T-helper 1 cell (primary cell): ENCODE measurements around the gene DIAPH2.
A peak's percentile ranks its signal among the peaks of the same experiment; 100 is the strongest.

Experiments used
- DNase-seq, 5 donors: peaks; one replicate each; pipeline ENCODE4 v3.0.0-alpha.2; 2012 to 2020

DIAPH2 gene

GRCh38 chrX:97498093-97498492, 813.5 kb downstream of the DIAPH2 start:
- no peak for DNase-seq

GRCh38 chrX:97504431-97504830, 819.8 kb downstream of the DIAPH2 start:
- DNase-seq, result no peak

- no peak for DNase-seq
Measured at GRCh38 chrX:97517763-97518162, 833.1 kb downstream of the DIAPH2 start.

DNA sequence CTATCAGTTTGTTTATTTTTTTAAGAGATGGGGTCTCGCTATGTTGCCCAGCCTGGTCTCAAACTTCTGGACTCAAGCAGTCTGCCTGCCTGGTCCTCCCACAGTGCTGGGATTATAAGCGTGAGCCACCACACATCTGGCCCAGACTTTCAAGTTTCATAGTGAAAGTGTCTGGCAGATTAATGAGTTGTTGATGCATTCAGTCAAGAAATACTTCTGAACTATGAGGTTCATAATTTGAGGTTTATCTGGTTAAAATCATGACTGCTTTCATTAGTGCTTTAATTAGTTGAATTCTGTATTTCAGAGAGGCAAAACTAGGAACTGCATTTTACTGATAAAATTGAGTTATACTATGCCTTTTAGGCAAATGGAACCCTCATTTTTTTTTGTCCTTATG, 837.7 kb downstream of the DIAPH2 start:
- no peak for DNase-seq

DNA sequence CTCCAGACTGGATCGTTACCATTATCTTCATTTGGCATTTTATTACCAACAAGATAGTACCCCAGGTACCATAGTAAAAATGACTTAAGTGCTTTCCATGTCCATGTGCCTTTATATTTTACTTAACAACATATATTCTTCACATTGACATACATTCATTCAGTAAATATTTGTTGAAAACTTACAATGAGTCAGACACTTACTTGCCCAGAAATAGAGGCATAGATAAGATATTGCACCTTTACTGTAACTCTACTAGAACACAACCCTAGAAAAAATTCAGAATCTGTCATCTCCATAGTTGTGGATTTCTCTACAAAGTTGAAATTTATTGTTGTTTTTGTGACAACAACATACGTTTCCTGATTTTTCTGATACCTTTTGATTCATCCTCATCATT, 839.7 kb downstream of the DIAPH2 start:
- no peak for DNase-seq

DNA sequence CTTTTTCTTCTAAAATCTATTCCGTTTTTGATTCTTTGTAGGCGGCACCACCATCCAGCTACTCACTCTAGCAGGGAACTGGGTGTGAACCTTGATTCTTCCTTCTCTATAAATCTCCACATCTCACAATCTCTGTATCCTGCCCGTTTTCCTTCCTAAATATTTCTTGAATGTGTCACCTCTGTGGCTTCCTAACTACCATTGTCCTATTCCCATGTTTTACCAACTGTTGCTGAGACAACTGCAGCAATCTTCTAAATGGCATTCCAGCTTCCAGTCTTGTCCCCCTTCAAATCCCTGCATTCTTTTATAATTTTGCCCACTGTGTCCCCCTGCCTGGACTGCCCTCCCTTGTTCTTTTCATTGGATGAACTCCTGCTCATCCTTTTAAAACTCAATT, 840.4 kb downstream of the DIAPH2 start:
- no peak for DNase-seq

DNA sequence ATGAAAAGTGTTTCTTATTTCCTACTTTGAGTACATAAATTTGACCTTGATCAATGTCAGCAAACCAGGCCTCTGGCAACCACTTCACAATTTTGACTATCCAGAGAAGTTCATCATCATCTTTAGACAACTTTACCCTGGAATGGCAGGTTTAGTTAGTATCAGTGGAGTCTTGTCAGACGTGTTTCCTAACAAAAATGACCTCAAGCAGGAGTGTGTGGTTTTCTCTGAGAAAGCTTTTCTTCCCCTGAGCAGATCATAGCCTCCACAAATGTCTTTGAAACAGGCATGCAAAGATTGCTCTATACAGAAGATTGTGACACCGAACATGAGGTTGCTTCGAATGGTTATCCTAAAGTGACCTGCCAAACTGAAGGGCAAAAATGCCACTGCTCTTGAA, 841.3 kb downstream of the DIAPH2 start:
- no peak for DNase-seq

DNA sequence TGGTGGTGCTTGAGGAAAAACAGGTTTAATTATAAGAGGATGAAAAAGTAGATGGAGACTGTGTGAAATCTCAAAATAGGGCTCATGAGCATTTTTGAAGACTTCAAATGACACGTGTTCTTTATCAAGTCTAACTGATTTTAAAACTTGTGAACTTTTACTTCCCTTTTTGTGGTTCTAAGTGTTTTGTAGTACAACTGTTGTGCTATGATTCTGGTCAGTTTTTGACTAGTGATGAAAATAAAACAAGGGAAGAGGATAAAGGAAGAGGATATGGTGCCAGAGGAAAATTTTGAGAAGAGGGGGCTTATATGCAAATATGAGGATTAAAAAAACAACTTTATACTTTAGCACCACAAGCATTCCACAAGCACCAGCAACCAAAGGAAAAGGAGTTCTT, 843.1 kb downstream of the DIAPH2 start:
- DNase-seq, result no peak

- DNase-seq, result no peak
Measured at GRCh38 chrX:97529536-97530200, 845.0 kb downstream of the DIAPH2 start.

DNA sequence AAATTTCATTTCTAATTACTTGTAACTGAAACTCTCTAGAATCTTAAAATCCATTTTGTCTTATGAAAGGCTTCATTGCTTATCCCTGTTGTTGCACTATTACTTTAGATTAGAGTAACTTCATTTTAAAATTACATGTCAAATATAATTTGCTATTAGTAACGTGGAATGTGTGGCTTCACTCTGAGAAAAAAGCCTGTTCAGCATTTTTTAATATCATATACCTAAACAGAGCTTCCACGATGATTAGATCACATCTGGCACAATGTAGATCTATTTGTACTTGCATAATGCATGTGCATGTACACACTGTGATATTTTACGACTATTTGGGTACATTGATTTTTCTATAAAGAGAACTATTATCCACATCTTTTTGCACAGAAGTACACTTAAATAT, 847.2 kb downstream of the DIAPH2 start:
- no peak for DNase-seq

DNA sequence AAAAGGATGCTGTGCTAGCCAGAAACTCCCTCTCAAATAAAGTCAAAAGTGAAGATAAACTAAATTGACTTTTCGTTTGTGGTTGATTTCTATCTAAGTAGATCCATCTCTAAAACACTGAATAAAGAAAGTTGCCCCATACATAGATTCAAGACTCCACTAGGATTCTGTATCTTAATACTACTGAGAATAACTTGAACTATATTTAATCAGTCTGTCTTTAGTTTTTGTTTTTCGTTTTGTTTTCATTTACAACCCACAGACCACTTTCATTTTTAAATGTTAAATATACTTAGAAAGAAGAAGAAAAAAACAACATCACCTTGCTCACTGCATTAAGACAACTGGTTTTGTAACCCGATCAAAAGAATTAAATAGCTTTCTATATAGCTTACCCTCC, 854.1 kb downstream of the DIAPH2 start:
- no peak for DNase-seq

DNA sequence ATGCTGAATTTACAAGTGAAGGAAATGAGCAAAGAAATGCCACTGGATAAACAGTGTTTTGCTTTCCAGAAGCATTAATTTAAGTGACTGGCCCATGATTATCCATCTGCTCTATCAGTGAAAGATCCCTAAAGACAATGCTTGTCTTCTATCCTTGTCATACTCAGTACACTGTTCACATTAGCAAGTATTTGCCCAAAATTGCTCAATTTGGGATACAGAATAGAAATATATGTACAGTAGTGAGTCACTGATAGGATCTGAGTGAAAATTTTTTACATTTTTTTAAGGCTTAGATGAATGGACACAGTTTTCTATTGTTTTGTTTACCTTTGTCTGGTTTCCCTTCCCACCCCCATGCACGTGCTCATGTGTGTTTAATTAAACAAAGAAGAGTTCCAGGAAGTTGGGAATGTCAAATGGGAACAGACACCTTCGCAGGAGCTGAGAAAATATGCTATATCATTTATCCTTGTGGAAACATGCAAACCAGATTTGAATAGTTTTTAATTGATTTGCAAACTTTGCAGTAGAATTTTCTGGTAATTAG, 855.4 kb downstream of the DIAPH2 start:
- DNase-seq, result no peak

DNA sequence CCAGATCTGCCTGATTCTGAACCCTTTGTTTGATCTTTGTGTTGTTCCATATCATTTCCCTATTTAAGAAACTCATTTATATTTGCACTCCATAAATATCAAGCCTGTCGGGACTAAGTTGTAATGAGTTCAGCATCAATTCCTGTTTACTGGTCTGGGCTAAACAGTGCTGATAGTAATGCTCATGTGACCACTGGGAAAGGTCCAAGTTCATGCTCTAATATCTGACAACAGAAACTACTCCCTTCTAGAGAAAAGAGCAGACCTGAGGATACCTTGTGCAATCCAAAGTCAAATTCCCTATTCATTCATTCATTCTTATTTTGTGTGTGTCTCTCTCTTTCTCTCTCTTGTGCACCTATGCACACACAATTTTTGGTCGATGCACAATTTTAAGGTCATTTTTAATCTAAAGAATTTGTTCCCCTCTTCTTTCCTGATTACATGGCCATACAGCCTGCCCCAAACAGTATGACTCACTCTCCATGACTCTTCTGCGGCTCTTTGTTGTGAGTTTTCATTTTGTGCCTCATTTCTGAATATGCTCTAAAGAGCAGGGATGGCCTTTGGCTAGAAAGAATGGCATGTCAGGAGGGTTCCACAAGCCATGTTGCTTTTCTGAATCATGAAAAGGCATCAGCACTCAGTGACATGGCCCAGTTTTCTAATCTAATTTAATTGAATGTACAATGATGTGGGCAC, 863.4 kb downstream of the DIAPH2 start:
- no peak for DNase-seq

DNA sequence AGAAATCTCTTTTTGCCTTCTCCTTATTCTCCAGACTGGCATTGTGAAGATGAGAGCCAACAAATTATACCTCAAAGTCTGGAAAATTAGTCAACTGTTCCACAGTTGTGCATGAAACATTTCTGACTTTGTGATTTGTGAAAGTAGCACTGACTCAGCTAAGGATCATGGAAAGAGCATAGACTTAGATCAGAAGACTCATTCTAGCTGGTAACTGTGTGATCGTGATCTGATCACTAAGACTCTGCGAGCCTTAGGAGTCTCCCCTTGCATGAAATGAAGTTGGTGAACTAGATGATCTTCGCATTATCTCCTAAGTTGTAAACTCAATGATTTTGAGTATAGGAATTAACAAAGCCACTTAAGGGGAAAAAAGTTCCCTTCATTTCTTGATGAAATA, 867.2 kb downstream of the DIAPH2 start:
- DNase-seq, result no peak

- DNase-seq, result no peak
Measured at GRCh38 chrX:97553833-97554232, 869.2 kb downstream of the DIAPH2 start.

DNA sequence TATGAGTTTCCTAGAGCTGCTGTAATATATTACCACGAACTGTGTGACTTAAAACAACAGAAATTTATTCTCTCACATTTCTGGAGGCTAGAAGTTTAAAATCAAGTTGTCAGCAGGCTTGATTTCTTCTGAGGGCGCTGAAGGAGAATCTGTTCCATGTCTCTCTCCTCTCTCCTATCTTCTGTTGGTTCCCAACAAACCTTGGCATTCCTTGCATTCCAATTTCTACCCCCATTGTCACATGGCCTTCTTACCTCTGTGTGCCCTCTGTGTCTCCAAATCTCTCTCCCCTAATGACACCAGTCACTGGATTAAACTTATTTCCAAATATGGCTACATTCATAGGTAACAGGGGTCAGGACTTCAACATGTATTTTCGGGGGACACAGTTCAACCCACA, 871.7 kb downstream of the DIAPH2 start:
- no peak for DNase-seq

DNA sequence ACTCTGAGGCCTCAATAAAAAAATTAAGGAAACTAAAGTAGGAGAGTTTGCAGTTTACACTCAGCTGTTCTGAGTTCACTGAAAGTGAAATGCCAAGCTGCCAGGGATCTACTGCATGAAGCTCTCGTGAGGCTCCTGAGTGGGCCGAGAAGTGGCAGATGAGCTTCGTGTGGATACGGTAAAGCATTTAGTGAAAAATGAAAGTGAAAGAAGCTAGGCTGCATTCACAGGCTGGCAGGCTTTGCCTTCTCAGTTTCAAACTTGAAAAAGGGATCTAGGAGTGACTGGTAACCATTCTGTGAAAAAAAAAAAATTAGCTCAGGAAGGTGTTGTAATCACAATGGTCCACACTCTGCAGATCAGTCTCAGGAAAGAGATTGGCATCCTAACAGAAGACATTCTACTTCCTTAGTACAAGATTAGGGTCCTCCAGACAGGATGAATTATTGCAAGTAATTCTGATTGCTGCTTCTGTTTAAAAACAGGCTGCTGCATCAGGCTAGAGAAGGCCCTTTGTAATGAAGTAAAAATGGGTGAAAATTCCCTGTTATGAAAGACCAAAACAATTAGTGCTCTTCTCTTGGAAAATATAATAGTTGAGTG, 879.0 kb downstream of the DIAPH2 start:
- peak in 4 of 5 donors; percentile 6 to 84 (median 11) for DNase-seq

DNA sequence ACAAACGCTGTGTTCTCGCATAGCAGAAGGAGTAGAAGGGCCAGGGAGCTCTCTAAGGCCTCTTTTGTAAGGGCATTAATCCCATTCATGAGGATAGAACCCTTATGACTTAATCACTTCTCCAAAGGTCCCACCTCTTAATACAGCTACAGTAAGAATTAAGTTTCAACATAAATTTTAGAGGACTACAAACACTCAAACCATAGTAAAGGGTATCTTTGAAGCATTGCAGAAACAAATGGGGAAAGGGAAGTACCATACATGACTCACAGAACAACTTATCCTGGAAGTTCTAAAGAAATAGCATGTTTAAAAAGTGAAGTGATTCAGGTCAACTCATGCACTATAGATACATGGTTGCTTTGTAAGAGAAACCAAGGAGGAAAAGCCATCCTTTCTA, 879.9 kb downstream of the DIAPH2 start:
- DNase-seq, result no peak

DNA sequence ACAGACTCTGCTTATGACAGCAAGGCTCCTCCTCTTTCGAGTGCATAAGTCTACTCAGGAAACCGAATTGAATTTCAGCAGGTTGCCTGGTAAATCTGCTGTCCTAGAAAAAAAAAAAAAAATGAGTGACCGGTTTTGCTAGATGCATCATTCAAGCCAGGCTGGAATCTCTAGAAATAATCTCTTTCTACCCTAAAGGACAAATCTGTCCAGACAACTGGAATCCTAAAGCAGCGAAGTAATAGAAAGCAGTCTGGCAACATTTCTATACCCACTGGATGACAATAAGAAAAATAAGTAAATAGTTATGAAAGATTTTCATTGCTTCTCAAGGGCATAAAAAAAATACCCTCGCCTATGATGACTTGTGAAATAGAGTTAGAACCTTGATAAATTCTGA, 902.5 kb downstream of the DIAPH2 start:
- DNase-seq, result no peak

DNA sequence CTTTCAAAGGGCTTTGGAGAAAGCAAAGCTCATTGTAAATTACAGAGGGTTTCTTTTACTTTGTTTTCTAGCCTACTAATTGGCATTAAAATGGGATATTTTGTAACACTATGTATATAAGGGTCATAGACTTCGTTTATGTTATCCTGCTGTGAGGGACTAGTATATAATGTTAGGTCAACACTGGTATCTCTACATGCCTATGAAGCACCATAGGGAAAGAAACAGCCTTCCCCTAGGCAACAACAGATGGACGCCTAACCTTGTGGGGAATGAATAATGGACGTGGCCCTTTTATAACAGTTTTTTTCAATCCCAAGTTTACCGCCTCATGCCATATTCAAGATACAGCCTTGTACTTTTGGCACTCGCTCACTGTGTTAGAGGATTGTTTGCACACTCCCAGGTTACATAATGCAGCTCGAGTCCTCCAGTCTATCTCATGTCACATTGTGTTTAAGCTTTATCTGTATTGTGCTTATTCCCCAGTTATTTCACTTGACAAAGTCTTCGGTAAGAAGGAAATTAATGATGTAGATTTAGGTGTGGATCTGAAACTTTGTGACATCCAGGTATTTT, 910.1 kb downstream of the DIAPH2 start:
- no peak for DNase-seq

- peak in 1 of 5 donors; percentile 78 for DNase-seq
Measured at GRCh38 chrX:97597954-97598353, 913.3 kb downstream of the DIAPH2 start.

DNA sequence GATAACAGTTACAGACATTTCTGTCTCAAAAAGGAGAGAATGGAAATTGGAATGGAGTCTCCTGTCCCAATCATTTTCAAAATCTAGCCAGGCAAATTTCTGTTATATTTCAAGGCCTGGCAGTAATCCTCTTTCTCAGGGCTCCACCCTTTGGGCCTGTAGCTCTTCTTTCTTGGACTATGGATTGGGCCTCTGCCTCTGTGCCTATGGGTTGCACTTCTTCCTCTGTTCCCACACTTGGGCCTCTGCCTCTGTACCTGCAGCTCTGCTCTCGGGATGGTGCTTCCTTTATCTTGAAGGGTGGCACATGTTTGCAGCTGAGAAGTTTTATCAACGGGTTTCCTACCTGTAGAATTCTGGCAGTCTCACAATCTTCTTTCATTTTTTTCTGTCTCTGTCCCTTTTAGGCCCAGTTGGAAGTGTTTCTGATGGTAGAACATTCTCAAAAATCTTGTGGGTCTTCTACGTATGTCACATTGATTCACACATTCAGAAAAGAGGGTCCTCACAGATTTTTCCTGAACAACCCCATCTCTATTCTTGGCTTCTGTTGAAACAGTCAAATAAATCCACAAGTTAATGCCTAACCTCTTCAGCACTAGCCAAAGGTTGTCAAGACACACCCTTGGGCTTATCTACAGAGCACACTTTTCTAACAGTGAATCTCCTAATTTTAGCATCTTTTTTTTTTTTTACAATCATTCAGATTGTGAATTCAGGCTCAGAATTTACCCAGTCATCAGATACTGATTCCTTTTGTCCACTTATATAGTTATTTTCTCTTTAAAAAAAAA, 918.0 kb downstream of the DIAPH2 start:
- no peak for DNase-seq

DNA sequence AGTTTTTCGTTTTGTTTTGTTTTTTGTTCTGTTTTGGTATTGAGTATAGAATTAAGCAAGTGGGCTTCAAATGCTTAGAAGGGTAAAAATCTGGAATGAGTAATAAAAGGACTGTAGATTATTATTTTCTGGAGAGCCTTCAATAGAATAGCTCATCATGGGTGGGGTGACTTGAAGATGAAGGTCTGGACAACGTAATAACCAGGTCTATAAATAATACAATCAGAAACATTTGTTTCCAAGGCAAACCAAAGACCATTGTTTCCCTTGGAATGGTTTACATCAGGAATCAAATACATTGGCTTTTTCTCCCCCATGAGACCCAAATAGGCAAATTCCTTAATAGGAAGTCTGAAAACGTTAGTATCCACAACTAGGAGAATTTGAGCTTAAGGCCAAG, 920.6 kb downstream of the DIAPH2 start:
- DNase-seq, result no peak
